NCI-H526 treated with DMSO at 0.1 percent for 48 hours (cell line): ENCODE data around the gene IZUMO2.

Experiments
- DNase-seq: peaks from one replicate; lab custom pipeline; 2025; lab: John Stamatoyannopoulos, UW

IZUMO2 gene

DNA sequence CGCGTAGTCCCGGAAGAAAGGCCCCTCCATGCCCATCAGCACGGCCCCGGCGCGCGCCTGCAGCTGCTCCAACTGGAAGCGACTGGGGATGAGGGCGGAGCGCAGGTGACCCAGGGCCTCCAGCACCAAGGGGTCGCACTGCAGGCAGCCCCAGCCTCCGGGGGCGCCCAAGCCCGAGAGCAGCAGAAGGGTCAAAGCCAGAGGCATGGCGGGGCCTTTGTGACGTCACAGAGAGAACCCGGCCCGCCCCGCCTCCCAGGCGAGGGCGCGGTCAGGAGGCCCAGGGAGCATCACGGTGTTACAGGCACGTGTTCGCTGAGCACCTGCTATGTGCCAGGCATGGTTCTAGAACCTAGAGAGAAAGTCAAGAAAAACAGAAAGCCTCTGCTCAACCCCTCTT is at the start of gene IZUMO2:
Gene IZUMO2, minus strand, starts transcription at position 294 of the 400 bp plus-strand sequence. Its CDS starts 87 bp downstream, at position 207.
- DNase-seq: no peak

DNA sequence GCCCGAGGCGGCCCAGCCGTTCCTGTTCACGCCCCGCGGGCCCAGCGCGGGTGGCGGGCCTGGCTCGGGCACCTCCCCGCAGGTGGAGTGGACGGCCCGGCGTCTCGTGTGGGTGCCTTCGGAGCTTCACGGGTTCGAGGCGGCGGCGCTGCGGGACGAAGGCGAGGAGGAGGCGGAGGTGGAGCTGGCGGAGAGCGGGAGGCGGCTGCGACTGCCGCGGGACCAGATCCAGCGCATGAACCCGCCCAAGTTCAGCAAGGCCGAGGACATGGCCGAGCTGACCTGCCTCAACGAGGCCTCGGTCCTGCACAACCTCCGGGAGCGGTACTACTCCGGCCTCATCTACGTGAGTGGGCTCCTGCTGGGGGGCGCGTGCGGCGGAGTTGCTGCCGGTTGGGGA is 47.3 kb upstream of the IZUMO2 start:
- DNase-seq: no peak

DNA sequence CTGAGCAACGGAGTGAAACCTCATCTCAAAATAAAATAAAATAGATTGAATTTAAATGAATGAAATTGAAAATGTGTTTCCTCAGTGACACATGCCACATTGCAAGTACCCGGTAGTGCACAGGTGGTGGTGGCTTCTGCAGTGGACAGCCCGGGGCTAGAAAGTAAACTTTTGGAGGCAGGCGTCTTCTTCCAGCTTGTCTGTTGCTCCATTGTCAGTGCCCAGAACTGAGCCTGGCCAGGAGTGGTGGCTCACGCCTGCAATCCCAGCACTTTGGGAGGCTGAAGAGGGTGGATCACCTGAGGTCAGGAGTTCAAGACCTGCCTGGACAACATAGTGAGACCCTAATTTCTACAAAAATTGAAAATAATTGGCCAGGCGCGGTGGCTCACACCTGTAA is 46.0 kb upstream of the IZUMO2 start:
- no peak for DNase-seq

DNA sequence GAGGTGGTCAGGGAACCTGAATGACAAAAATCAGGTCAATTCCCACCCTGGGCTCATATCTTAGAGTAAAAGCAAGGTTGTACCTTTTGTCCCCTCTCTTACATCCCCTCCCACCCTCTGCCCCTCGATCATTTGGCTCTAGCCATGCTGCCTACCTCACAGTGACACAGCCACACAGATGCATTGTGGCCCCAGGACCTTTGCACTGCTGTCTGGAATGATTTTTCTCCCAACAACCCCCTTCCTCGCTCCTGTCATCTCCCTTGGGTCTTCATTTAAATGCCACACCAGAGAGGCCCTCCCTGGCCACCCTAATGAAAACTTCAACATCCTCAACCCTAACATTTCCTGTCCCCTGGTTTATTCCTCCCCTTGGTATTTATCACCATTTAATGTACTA is 44.6 kb upstream of the IZUMO2 start:
- DNase-seq: no peak

DNA sequence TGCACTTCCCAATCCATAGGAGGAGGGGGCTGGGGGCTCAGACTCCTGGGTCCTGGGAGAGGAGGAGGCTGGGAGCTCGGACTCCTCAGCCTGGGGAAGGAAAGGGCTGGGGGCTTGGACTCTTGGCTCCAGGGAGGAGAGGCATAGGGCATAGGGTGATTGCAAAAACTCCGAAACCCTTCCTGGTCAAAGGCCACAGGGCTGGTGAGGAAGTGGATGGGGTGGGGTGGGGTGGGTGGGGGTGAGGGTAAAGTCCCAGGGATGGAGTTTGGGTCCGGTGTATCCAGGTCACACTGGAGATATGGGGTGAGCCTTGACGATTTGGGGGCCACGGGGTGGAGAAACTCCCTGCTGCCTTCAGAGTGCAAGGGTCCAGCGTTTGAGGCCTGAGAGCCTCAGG is 43.1 kb upstream of the IZUMO2 start:
- no peak for DNase-seq

DNA sequence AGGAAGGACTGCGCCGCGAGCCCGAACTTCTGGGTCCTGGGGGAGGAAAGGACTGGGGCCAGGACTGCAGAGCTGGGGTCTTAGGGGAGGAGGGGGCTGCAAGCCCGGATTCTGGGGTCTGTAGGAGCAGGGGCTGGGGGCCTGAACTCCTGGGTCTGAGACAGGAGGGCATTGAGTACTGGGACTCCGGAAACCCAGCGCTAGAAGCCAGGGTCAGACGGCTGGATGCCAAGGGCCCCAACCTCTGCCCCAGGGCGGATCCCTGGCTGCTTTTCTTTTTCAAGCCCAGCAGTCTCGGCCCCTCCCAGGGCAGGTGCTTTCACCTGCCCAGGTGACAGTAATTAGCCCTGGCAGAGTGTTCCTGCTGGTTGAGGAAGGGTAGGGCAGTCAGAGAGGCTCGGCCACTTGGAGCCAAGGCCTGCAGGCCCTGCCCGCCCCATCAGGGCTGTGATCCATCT is 42.6 kb upstream of the IZUMO2 start:
- no peak for DNase-seq

DNA sequence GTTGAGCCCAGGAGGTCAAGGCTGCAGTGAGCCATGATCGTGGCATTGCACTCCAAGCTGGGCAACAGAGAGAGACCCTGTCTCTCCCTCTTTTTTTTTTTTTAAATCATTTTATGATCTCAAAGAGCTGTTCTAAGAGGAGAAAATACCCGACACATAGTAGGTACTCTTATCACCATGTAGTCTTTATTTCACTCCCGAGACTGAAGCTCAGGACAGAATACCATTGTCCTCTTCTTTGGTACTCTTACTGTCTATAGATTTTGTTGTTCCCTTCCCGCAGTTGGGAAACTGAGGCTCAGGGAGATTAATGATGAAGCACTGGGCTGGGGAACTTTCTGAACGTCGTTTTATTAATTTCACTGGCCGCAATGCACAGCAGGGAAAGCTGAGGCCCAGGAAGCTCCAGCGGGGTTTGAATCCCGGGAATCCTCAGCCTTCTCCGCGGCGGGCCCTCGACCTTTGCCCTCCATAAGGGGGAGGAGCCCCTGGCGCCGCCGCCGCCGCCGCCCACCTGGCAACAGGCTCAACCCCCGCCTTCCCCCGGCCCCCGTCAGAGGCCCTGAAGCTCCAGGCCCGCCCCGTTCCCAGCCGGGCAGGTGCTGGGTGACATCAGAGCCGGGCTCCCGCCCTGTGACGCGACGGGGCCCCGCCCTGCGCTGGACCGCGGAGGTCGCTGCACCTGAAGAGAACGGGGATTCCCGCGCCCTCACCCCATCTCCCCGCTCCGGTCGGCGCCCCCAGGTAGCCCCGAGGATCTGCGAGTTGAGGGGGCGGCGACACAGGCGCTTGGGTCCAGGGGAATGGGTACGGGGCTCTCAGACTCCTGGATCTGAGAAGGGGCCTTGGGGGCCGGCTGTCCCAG is 42.0 kb upstream of the IZUMO2 start:
- DNase-seq: peak; percentile 46

DNA sequence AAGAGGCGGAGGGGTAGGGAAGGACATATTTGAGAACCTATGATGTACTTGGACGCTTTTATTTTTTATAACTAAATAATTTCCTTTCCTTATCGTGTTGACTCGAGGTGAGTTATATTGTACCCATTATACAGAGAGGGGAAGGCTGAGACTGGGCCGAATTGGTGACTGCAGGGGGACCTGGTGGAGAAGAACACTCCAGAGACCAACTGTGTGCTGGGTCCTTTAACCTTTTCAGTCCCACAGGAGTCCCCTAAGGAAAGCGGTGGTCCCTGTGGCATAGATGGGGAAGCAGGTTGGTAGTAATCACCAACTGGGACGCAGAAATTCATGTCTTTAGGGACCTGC is 41.0 kb upstream of the IZUMO2 start:
- DNase-seq: no peak

DNA sequence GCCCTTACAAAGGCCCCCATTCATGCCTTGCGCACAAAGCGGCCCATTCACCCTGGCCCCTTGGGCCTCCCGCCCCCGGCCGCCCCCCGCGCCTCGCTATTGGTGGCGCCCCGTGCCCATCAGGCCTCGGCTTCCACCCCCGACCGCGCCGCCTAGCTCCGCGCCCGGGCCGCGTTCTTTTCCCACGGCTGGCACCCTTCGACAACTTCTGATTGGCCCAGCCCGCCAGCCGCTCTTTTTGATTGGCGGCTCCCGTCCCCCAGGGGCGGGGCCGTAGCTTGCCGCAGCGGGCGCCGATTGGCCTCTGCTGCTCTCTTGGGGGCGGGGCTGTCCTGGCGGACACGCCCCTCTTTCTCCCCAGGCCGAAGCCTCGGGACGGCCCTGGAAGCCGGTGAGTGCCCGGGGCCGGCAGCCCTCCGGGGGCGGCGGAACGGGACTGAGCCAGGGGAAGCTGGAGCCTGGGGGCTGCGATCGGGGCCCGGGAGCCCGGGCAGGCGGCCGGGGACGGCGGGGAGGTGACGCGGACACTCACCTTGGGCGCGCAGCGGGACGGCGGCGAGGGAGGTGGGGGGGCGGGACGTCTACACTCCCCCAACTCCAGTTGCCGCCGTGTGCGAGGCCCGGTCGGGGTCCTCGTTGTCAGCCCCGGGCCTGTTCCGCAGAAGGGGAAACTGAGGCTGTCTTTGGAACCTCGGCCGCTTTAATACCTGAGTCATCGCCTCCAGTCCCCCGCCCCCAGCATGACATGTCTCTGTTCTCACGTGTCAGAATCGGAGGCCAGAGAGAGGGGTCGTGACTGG is 40.4 kb upstream of the IZUMO2 start, which contains the start of gene MYH14:
Gene MYH14, plus strand, starts transcription at position 342 of the 800 bp plus-strand sequence. CDS start 6,744 bp downstream, outside the sequence.
- peak; percentile 91 for DNase-seq

DNA sequence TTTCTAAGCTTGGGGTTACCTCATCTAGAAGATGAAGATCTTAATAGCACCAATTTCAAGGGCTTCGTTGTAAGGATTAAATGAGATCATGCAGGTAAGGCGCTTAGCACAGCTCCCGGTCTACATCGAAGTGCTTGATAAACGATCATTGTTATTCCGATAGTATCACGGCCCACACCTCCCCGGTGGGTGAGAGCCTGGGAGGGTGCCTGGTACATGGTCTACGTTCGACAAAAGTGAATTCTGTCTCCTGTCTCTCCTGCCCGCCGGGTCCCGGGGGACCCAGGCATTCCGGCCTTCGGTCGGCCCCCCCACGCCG is 39.8 kb upstream of the IZUMO2 start:
- no peak for DNase-seq

DNA sequence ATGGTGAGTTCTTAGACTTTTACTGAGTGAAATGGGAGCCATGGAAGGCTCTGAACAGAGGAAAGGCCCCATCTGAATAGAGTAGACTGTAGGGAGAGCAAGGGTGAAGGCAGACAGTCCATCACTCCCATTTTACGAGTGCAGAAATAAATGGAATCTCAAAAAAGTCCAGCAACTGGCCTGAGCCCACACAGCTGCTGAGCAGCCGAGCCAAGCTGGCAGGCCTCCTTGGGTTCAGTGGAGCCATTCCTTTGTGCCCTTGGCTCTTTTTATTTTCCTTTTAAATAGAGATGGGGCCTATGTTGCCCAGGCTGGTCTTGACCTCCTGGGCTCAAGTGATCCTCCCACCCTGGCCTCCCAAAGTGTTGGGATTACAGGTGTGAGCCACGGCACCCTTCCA is 39.3 kb upstream of the IZUMO2 start:
- DNase-seq: no peak

DNA sequence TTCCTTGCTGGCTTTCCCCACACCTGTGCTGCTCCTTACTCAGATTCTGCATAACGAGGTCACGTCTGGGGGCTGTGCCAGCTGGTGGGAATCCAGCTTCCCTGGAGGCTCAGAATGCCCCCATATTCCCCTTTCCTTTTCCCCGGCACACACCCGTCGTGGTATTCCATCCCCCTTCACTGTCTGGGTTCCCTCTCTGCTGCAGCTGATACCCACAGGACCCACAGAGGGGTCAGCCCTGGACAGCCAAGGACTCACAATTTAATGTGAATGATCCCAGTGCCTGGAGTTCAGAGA is 36.1 kb upstream of the IZUMO2 start:
- DNase-seq: no peak

DNA sequence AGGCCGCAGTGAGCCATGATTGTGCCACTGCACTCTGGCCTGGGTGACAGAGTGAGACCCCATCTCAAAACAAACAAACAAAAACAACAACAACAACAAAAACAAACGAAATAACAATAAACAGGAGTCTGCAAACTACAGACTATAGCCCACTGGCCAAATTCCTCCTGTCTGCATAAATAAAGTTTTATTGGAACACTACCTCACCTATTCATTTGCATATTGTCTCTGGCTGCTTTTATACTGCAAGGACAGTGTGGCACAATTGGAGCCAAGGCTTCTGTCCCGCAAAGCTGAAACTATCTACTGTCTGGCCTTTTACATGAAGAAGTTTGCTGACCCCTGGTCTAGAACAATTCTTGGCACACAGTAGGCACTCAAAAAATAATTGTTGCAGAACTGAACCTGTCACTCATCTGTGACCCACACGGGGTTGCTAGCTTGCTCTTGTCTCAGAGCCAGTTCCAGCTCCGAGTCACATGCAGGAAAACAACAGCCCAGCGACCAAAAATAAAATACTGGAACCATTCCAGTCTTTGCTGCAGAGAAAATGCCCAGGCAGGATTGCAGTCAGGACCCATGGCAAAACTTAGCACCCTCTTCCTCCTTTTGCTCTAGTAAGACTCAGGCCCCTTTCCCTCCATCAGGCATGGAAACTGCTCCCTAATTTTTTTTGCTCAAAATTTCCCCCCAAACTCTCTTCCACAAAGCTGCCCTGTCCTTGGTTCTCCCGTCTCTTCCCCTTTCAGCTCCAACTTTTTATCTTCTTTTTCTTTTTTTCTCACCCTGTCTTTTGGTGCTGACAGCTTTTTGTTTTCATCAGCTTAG is 35.6 kb upstream of the IZUMO2 start:
- no peak for DNase-seq

DNA sequence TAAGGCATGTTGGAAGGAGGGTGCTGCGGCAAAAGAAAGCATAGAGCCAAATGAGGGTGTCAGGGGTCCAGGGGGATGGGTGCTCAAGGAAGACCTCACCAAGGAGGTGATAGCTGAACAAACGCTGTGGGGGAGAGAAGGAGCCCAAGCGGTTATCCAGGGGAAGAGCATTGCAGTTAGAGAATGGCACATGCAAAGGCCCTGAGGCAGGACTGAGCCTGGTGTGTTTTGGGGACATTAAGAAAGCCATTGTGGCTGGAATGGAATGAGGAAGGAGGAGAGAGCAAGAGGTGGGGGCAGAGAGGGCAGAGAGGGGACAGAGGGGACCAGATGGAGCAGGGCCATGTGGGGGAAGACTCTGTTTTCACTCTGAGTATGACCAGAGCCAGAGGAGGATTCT is 34.3 kb upstream of the IZUMO2 start:
- no peak for DNase-seq

DNA sequence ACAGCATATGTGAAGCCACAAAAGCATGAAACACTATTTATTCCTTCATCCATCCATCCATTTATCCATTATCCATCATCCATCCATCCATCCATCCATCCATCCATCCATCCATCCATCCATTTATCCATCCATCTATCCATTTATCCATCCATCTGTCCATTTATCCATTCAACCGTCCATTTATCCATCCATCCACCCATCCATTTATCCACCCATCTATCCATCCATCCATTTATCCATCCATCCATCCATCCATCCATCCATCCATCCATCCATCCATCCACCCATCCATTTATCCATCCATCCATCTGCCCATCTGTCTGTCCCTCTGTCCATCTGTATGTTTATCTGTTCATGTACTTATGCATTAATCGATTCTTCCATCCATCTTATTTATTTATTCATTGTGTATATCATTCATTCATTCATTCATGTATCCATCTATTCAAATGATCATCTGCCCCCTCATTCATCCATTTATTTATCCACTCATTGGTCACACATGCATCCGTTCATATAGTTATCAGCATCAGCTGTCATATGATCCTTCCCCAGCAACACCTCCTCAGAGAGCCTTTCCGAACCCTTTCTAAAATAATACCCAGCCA is 33.3 kb upstream of the IZUMO2 start:
- DNase-seq: no peak

DNA sequence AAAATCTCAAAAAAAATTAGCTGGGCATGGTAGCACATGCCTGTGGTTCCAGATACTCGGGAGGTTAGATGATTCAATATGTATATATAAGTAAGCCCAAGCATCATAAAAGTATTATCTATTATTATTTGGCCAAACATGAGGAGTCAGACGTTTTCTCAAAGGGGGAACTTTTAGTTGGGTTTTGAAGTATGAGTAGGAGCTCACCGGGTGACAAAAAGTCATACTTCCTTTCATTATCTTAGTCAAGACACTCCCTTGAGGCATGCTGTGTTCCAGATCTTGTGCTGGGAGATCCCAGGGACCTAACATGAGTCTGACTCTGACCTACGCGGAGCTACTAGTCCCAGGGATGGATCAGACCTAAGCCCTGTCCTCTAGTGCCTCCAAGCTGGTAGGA is 32.1 kb upstream of the IZUMO2 start:
- DNase-seq: no peak

DNA sequence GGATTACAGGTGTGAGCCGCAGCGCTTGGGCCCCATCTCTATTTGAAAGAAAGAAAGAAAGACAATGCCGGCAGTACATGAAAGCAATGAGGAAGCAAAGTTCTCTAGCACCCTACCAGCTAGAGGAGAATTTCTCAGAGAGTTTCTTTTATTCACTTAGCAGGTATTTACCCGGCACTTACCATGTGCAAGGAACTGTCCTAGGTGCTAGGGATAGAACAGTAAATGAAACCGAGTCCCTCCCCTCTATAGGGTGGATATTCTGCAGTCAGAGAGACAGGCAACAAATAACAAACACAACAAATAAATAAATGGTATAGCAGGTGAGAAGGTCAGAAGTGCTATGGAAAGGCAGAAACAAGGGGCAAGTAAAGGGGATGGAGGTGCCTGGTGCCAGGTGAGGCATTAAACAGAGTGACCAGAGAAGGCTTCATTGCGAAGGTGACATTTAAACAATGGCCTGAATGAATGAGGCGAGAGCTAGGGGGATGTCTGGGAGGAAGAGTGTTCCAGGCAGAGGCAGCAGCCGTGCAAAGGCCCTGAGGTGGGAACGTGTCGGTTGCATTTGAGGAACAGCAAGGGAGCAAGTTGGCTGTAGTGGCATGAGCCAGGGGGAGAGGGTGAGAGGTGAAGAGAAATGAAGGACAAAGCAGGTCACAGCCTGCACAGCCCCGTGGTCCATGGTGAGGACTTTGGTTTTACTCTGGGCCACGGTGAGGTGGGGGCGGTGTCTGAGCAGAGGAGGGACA is 29.6 kb upstream of the IZUMO2 start:
- DNase-seq: no peak

DNA sequence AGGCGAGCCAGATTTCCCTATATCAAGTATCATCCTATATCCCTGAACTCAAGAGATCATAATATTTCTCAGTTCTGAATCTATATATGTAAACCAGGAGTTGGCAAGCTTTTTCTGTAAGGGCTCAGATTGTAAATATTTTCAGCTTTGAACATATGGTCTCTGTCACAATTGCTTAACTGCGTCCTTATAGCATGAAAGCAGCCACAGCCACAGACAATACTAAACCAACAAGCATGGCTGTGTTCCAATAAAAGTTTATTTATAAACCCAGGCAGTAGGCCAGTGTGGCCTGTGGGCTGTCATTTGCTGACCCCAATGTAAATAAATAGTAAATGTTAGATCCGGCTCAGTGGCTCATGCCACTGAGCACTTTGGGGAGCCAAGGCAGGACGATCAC is 28.1 kb upstream of the IZUMO2 start:
- DNase-seq: no peak

DNA sequence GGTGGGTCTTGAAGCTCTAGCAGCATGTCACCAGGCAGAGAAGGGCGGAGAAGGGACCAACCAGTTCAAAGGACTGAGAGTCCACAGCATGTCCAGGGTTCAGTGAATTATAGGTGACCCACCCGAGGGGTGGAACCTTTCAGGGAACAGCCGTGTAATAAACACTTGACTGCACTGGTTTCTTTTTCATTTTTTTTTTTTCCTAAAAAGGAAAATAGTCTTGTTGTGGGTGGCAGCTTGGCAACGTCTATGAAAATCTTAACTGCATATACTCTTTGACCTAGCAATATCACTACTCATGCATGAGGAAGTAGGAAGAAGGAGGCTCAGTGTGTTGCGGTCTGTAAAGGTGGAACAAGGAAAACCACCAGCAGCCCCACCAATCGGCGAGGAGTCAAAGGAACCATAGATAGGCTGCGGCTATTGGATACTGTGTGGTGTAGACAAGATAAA is 27.4 kb upstream of the IZUMO2 start:
- DNase-seq: no peak

DNA sequence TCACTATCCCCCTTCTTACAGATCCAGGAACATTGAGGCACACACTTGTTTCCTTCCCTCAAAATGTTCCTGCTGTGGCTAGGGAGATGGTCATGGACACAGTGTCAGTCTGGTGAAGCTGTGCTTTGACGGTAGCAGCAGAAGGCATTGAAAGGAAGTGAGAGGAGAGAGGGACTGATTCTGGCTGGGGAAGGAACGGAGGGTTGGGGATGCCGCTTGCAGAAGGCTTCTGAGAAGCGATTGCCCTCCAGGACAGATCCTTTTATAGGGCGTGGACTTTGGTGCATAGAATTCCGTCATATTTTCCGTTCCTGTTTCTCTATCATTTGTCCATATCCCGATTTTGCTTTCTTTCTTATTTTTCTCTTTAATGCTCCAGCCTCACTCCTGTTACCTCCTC is 26.2 kb upstream of the IZUMO2 start:
- DNase-seq: no peak

DNA sequence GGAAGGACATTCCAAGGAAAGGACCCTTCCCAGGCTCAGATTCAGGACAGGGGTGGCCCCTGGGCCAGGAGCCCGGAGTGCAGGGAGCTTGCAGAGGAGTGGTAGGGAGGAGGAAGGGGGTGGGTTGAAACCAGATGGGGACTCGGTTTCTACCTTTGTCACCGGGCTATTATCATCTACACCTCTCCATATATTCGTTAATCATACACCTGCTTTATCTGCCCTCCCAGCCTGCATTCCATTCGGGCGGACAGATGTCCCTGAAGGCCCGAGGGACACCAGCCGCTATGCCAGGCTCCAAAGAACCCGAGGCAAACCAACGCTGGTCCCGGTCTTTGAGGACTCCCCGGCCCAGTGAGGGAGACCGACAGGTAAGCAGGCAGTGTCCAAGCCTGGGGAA is 24.9 kb upstream of the IZUMO2 start:
- no peak for DNase-seq
